T-helper 22 cell (primary cell): ENCODE data around the gene LAMA5.

ENCODE experiments used
- DNase-seq: peaks from one replicate; pipeline ENCODE4 v3.0.0-alpha.2; 2020; ENCODE audit warnings: low read depth

Gene LAMA5

GRCh38 chr20:62288535-62289105 lies 78.5 kb downstream of the LAMA5 start:
- DNase-seq: no peak

DNA sequence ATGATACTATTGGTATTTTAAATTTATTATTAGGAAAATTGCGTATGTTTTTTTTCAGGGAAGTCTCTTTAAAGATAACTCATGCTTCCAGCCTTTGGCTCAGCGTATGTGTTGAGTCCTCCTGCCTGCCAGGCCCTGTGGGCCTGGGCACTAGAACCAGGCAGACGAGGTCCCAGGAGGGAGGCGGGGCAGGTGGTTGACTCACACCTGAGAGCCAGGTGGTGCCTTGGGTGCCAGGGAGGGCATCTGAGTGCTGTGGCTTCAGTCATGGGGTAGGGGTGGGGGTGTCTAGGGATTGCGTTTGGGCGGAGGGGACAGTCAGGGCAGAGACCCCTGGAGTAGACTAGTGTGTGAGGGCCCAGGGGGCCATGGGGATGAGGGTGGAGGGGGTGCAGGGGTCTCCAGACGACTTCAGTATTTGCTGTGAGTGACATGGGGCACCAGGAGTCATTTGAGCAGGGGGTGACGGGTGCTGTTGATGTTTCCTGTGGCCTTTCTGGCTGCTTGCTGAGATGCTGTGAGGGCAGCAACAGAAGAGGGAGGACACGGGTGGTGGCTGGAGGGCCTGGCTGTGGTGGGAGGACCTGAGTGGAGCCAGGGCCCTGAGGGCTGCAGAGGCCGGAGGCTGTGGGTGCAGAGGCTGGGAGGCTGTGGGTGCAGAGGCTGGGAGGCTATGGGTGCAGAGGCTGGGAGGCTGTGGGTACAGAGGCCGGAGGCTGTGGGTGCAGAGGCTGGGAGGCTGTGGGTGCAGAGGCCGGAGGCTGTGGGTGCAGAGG lies 79.2 kb downstream of the LAMA5 start:
- DNase-seq: no peak

DNA sequence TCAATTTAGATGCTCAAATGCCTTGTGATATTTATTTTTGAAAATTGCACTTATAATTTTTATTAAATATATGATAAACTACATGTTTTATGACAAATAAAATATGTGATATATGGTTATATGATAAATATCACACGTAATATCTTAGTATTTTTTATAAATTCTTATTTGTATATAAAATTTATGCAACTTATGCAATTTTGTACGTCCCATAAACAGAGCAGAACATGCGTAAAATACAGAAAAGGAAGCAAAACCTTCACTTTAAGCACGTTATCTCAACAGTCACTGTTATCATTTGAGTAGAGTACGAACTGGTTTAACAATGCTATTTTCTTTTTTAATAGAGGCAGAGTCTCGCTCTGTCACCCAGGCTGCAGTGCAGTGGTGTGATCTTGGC lies 80.0 kb downstream of the LAMA5 start:
- no peak for DNase-seq

DNA sequence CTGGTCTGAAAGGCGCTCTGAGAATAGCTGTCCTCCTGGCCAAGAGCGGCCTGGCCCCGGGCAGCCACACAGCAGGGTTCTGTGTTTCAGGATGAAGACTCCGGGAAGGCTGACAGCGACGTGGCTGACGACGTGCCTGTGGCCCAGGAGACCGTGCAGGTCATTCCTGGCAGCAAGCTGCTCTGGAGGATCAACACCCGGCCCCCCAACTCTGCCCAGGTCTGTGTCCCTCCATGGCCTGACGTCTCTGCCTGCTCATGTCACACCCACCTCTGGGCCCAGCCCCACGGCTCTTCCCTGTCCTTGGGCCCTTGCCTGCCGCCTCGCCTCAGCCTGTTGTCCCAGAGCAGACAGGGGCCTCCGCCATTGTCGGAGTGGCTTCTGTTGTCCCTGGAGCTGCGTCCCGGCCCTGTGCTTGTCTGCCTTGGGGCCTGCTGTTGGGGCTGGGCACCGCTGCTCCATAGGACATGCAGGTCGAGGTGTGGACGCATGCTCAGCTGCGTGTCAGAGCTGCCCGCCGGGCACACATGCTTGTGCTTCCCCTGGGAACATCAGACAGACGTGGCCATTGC lies 80.5 kb downstream of the LAMA5 start:
- DNase-seq: no peak

- DNase-seq: no peak
Observed at GRCh38 chr20:62285722-62286121, 81.4 kb downstream of the LAMA5 start.

GRCh38 chr20:62285151-62285550 lies 82.0 kb downstream of the LAMA5 start:
- no peak for DNase-seq

DNA sequence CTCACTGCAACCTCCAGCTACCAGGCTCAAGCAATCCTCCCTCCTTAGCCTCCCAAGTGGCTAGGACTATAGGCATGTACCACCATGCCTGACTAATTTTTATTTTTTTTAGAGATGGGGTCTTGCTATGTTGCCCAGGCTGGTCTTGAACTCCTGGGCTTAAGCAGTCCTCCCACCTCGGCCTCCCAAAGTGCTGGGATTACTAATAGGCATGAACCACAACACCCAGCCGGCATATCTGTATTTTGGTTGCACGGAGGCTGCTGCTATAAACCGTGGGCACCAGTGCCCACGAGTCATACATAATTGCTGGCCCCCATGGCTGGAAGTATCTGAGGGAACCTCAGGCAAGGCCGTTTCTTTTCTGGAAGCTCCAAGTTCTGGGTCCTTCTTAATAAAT lies 82.7 kb downstream of the LAMA5 start:
- no peak for DNase-seq

DNA sequence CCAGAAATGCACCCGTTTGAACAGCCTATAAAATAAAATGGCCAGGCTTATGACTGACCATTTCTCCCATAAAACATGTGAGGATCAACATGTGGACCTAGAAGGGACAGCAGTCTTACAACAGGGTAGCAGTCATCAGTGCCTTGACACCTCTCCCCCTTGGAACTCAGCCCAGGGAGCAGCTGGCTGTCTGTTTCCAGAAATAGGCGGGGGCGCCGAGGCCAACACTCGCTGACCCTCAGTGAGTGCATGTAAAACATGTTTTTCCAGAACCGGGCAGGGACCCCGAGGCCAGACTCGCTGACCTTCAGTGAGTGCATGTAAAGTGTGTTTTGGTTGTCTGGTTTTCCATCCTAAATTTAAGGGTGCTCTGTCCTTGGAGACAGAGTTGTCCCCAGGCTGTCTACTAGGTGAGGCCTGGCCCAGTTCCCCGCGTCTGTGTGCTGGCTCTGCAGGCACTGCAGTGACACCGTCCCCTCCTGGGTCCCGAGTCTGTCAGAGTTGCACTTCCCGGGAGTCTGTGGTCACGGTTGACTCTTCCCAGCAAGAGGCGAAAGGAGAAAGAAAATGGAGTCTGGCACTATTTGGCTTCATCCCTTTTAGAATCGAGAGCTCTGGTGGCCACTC lies 84.1 kb downstream of the LAMA5 start:
- no peak for DNase-seq

DNA sequence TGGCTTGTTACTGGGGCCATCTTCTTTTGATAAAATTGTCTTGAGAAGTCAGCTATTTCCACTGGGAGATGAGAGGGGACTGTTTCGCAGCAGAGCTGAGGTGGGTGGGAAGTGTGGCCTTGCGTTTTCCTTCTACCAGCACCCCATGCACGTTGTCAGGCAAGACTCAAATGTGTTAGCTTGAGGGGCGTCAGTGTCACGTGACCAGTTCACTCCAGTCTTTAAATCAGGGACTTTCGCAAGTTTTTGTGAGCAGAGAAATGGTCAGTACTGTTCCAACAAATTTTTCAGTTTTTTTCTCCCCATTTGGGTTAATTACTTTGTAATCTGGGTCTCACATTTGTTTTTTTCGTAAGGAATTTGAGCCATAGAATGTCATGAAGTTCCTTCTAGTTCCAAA lies 85.0 kb downstream of the LAMA5 start:
- DNase-seq: no peak

- DNase-seq: no peak
Observed at GRCh38 chr20:62281161-62281933, 85.8 kb downstream of the LAMA5 start.

DNA sequence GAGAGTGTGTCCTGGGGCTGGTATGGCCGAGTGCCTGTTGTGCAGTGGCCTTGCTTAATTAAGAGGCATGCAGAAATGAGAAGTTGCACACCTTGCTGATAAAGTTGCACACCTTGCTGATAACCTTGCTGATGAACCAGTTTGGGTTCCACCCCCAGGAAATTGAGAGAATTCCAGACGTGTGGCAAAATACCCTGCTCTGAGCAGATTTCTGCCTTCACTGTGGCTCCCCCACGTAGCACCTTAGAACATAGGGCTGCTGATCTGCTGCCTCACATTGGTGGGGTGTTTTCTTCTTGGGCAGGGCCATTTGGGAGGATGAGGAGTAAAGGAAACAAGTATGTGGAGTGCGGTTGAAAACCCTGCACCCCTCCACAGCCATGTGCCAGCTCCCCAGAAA lies 86.8 kb downstream of the LAMA5 start:
- DNase-seq: no peak

- no peak for DNase-seq
Observed at GRCh38 chr20:62277253-62277652, 89.9 kb downstream of the LAMA5 start.

DNA sequence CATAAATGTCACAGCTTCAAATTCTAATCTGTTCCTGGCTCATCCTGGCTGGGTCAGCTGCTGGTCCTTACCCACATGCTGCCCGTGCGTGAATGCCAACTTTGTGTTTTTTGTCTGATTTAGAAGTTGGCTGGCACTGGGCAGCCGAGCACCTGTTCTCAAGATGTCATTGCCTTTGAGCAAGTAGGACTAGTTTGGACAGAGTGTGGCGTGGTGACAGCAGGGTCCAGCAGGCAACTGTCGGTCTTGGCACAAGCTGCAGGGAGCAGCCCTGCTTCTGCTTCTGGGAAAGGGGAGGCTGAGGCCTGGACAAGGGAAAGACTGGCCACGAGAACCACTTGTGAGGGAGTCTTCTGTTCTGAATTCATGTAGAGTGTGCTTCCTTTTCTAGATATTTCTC lies 90.7 kb downstream of the LAMA5 start:
- DNase-seq: no peak

GRCh38 chr20:62275219-62275618 lies 91.9 kb downstream of the LAMA5 start:
- no peak for DNase-seq

DNA sequence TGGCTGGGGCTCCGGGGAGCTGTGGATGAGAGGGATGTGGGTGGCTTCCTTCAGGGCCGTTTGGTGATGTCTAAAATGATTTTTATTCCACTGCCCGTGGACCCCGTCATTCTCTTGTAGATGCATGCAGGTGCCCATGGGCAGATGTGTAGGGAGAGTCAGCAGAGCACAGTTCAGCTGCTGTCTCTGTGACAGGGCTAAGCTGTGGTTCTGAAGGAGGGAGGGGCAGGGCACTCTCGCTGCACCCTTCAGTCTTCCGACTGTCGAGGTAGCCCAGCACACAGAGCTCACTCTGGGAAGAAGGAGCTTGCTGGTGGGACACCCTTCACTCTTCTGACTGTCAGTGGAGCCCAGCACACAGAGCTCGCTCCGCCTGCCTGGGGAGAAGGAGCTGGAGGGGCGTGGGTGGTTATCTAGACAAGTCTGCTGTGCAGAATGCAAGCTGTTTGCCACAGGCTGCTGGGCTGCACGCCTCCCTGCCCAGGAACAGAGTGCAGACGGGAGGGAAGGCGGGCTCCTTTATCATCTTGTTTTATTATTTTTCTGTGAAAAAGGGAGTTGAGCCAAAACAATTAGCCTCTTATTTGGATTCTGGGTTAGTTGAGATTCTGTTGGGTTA lies 92.7 kb downstream of the LAMA5 start:
- DNase-seq: no peak

- DNase-seq: no peak
Observed at GRCh38 chr20:62273416-62273815, 93.7 kb downstream of the LAMA5 start.

- DNase-seq: no peak
Observed at GRCh38 chr20:62272200-62272599, 94.9 kb downstream of the LAMA5 start.

GRCh38 chr20:62269871-62270270 lies 97.2 kb downstream of the LAMA5 start:
- DNase-seq: no peak

DNA sequence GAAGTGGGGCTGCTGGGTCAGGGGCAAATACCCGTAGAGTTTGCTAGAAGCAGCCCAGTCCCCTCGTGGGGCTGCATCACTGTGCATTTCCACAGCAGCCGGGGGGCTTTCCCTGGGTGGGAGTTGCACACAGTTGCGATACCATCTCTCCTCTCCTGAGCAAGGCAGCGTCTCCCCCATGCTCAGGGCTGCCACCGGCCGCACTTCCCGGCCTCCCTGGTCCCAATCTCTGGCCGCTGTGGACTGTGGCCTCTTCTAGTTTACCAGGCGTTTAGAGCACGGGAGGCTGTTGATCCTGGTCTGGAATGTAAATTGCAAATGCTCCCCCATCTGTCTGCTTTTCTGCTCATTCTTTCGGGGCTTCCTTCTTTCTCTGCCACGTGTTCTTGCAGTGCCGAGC lies 97.7 kb downstream of the LAMA5 start:
- DNase-seq: no peak

GRCh38 chr20:62268228-62268900 lies 98.7 kb downstream of the LAMA5 start:
- DNase-seq: no peak

DNA sequence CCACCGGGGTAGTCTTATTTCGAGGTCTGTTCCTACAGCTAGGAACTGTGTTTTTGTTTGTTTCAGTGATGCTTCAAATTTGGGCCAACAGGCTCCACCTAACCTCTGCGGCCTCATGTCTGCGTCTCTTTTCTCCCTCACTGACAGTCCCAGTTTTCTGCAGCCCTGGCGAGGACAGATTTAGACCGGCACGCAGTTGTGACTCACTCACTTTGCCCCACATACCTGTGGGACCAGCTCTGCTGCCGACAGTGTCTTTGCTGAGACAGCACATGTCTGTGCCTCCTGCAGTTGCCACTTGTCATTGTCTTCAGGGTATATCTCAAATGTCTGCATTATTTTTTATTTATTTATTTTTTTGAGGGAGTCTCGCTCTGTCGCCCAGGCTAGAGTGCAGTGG lies 99.6 kb downstream of the LAMA5 start:
- no peak for DNase-seq
